Measurements from ENCODE around the gene COQ4.

COQ4 gene

DNA sequence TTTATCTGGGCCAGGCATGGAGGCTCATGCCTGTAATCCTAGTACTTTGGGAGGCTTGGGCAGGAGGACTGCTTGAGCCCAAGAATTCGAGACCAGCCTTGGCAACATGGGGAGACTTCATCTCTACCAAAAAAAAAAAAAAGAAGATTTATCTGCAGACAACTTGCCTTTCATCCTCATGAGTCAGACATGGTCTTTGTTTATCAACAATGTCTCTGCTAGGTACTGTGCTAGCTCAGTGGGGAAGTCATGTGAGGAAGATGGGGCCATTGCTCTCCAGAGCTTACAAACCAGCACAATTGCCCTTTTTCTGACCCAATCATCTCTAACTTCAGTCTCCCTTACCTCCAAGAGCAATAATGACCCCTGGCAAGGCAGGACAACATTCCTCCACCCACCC, 50.1 kb downstream of the COQ4 start:
- Histone ChIP-seq H3K27me3 (ENCODE audit: control insufficient read depth, insufficient read depth, low read length) (no peaks in the 10 kb centered on the region), H3K9me3 (ENCODE audit: control insufficient read depth, low read length) (no peaks in the 10 kb centered on the region), H3K4me3 (ENCODE audit: low read length) (no peak overlapping the region), H3K36me3 (ENCODE audit: control insufficient read depth, insufficient read depth, low read length) (no peaks in the 10 kb centered on the region), H3K9ac (ENCODE audit: low read length) (no peak overlapping the region), H3K4me1 (ENCODE audit: control insufficient read depth, insufficient read depth, low read length) (peaks cover 18% of the 10 kb centered on the region)

DNA sequence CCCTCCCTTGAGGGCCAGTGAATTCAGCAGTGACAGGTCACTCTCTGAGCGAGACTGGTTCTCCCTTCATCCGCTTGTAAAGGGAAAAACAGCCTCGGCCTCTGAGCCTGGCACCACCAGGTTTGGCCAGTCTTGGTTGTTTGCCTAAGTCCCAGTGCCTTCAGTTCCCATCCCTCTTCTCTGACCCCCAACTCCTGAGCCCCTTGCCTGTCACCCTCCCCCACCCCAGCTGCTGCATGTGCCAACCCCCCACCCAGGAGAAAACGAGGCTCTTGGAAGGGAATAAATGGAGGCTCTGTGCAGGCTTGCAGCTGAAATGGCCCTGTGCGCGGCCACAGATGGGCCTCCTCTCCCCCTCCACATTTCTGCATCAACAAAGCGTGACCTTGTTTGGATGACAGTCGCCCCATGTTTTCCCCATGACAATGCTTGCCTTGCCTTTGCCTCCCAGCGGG, 51.6 kb downstream of the COQ4 start:
- peaks cover 18% of the 10 kb centered on the region for H3K4me1 ChIP-seq (ENCODE audit: control insufficient read depth, insufficient read depth, low read length)
- H3K4me3 ChIP-seq (ENCODE audit: low read length), result no peak overlapping the region
- no peaks in the 10 kb centered on the region for H3K36me3 ChIP-seq (ENCODE audit: control insufficient read depth, insufficient read depth, low read length)
- H3K27me3 ChIP-seq (ENCODE audit: control insufficient read depth, insufficient read depth, low read length), result no peaks in the 10 kb centered on the region
- no peak overlapping the region for H3K9ac ChIP-seq (ENCODE audit: low read length)
- no peaks in the 10 kb centered on the region for H3K9me3 ChIP-seq (ENCODE audit: control insufficient read depth, low read length)

DNA sequence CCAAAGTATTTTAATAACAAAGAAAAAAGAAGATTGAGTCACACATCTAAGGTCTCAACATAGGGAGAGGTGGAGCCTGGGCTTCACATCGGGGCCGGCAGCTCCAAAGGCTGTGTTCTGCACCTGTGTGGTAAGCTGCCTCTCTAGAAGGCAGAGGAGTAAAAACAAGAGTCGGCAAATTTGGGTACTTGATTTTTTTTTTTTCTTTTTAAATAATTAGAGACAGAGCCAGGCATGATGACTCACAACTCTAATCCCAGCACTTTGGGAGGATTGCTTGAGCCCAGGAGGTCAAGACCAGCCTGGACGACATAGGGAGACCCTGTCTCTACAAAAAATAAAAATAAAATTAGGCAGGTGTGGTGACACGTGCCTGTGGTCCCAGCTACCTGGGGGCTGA, 53.2 kb downstream of the COQ4 start:
- no peak overlapping the region for H3K9ac ChIP-seq (ENCODE audit: low read length)
- H3K4me1 ChIP-seq (ENCODE audit: control insufficient read depth, insufficient read depth, low read length), result peaks cover 11% of the 10 kb centered on the region
- H3K27me3 ChIP-seq (ENCODE audit: control insufficient read depth, insufficient read depth, low read length), result no peaks in the 10 kb centered on the region
- no peak overlapping the region for H3K4me3 ChIP-seq (ENCODE audit: low read length)
- H3K36me3 ChIP-seq (ENCODE audit: control insufficient read depth, insufficient read depth, low read length), result no peaks in the 10 kb centered on the region
- no peaks in the 10 kb centered on the region for H3K9me3 ChIP-seq (ENCODE audit: control insufficient read depth, low read length)

DNA sequence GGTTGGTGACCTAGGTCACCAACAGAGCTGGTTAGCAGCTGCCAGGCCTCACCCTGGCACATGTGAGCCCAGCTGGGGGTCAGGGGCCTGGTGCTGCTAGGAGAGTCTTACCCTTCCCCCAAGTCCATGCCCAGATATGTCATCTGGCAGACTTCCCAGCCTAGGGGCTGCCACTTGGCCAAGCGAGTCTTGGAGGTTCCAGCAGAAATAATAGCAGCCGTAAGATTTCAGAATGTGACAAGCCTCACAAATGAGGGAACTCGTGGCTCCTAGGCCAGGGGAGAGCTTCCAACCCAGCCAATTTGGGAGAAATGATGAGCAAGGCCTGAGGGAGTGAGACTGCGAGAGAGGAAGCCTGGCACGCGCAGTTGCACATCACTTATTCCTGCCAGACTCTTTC, 59.6 kb downstream of the COQ4 start:
- H3K36me3 ChIP-seq (ENCODE audit: control insufficient read depth, insufficient read depth, low read length), result peaks cover 14% of the 10 kb centered on the region
- no peaks in the 10 kb centered on the region for H3K9me3 ChIP-seq (ENCODE audit: control insufficient read depth, low read length)
- H3K27me3 ChIP-seq (ENCODE audit: control insufficient read depth, insufficient read depth, low read length), result no peaks in the 10 kb centered on the region
- H3K4me3 ChIP-seq (ENCODE audit: low read length), result no peak overlapping the region
- no peak overlapping the region for H3K9ac ChIP-seq (ENCODE audit: low read length)
- no peaks in the 10 kb centered on the region for H3K4me1 ChIP-seq (ENCODE audit: control insufficient read depth, insufficient read depth, low read length)

DNA sequence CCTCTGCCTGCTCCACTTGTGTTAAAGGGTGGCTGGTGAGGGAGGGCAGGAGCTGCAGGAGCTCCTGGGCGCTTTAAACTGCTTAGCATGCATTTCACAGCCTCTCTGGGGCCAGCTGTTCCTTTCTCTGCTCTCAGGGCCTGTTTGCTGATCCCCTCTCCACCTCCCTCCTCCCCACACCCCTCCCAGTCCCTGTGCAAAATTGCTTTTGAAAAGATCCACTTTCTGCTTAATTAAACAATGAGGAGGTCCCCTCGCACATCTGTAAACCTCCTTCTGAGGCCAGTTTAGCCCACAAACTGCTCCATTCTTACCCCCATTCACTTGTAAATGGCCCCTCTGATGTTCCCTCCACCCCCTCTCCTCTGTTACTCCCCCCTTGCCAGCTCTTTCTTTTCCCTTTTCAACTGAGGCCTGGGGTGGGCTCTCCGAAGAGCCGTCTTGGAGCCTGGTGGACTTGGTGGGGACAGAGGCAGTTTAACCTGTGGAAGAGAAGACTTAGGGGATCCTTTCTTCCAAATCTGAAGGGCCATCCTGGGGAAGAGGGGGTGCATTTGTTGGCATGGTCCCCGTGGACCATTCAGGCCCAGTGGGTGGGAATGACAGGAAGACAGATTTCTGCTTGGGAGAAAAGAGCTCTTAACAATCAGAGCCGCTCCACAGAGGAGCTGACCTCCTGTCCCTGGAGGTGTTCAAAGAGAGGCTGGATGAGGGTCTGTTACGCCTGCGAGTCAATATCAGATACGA, 60.5 kb downstream of the COQ4 start:
- Histone ChIP-seq H3K27me3 (ENCODE audit: control insufficient read depth, insufficient read depth, low read length) (no peaks in the 10 kb centered on the region), H3K4me1 (ENCODE audit: control insufficient read depth, insufficient read depth, low read length) (no peaks in the 10 kb centered on the region), H3K9ac (ENCODE audit: low read length) (no peak overlapping the region), H3K4me3 (ENCODE audit: low read length) (no peak overlapping the region), H3K9me3 (ENCODE audit: control insufficient read depth, low read length) (no peaks in the 10 kb centered on the region), H3K36me3 (ENCODE audit: control insufficient read depth, insufficient read depth, low read length) (peaks cover 20% of the 10 kb centered on the region)

Data from mucosa of stomach (tissue), 1 donor.